ENCODE measurements around the gene FBXL17.

GRCh38 chr5:107913494-107913893 lies 468.4 kb downstream of the FBXL17 start:
- TF ChIP-seq REST (IDR thresholded peaks at IDR 0.05; ENCODE audit: borderline replicate concordance in 1 of 2, low read depth in 1 of 2, low read length in 2 of 2) = no peak
- no peak for TF ChIP-seq POLR2A (IDR thresholded peaks at IDR 0.05; ENCODE audit: insufficient read depth in 1 of 2, low read depth in 2 of 2, low read length in 2 of 2)
- no peak for TF ChIP-seq JARID2 (CRISPR knock-in tag; IDR thresholded peaks at IDR 0.05; ENCODE audit: insufficient replicate concordance)
